COR-L47 (cell line): ENCODE data around the gene MED26.
"Not testable (repeated sequence)": the region's sequence is repeated elsewhere in the genome, so short reads cannot be mapped to it uniquely, and the experiment has no call there.

ENCODE experiments used
- DNase-seq: peaks from one replicate; lab custom pipeline; 2025; lab: John Stamatoyannopoulos, UW

Gene MED26

GRCh38 chr19:16628183-16628983 lies at the start of gene MED26:
Gene MED26, minus strand, starts transcription at chr19:16628204. Its CDS starts 261 bp downstream, at chr19:16627943.
- DNase-seq = peak; percentile 97

- DNase-seq = no peak
These were observed 49.1 kb upstream of the MED26 start for GRCh38 chr19:16677055-16677454.

- no peak for DNase-seq
These were observed 48.2 kb upstream of the MED26 start for GRCh38 chr19:16676101-16676798.

- not testable (repeated sequence) for DNase-seq
These were observed 45.8 kb upstream of the MED26 start for GRCh38 chr19:16673839-16674238.

GRCh38 chr19:16673231-16673630 lies 45.2 kb upstream of the MED26 start:
- no peak for DNase-seq

GRCh38 chr19:16671652-16672274 lies 43.8 kb upstream of the MED26 start:
- DNase-seq = no peak

GRCh38 chr19:16670291-16670690 lies 42.3 kb upstream of the MED26 start:
- no peak for DNase-seq

GRCh38 chr19:16668702-16669101 lies 40.7 kb upstream of the MED26 start:
- not testable (repeated sequence) for DNase-seq

- no peak for DNase-seq
These were observed 40.2 kb upstream of the MED26 start for GRCh38 chr19:16668176-16668575.

GRCh38 chr19:16661480-16662034 lies 33.6 kb upstream of the MED26 start:
- no peak for DNase-seq

GRCh38 chr19:16660763-16661479 lies 32.9 kb upstream of the MED26 start, which contains the start of gene TMEM38A:
Gene TMEM38A, plus strand, starts transcription at chr19:16661139. Its CDS starts 79 bp downstream, at chr19:16661218.
- no peak for DNase-seq

GRCh38 chr19:16659832-16660708 lies 32.1 kb upstream of the MED26 start, which contains the start of gene SMIM7:
Gene SMIM7, minus strand, starts transcription at chr19:16660144. Its CDS starts 34 bp downstream, at chr19:16660110.
- peak; percentile 98 for DNase-seq

GRCh38 chr19:16659464-16659831 lies 31.4 kb upstream of the MED26 start:
- DNase-seq = no peak

GRCh38 chr19:16657384-16657783 lies 29.4 kb upstream of the MED26 start:
- DNase-seq = no peak

- DNase-seq = no peak
These were observed 27.7 kb upstream of the MED26 start for GRCh38 chr19:16655727-16656126.

- DNase-seq = no peak
These were observed 26.6 kb upstream of the MED26 start for GRCh38 chr19:16654627-16655026.

- no peak for DNase-seq
These were observed 26.1 kb upstream of the MED26 start for GRCh38 chr19:16654140-16654539.

GRCh38 chr19:16652854-16653253 lies 24.9 kb upstream of the MED26 start:
- no peak for DNase-seq

GRCh38 chr19:16651421-16652188 lies 23.6 kb upstream of the MED26 start:
- not testable (repeated sequence) for DNase-seq

GRCh38 chr19:16650821-16651220 lies 22.8 kb upstream of the MED26 start:
- DNase-seq = no peak
